ENCODE measurements around the gene GRID1.
"Not testable (repeated sequence)": the region's sequence is repeated elsewhere in the genome, so short reads cannot be mapped to it uniquely, and the experiment has no call there.

Gene GRID1

GRCh38 chr10:85741626-85742300 is 624.8 kb downstream of the GRID1 start:
- Histone ChIP-seq H3K27ac (no peak overlapping the region), H3K9me3 (ENCODE audit: low read depth, low read length) (no peaks in the 10 kb centered on the region), H3K36me3 (ENCODE audit: insufficient read depth, low read length) (no peaks in the 10 kb centered on the region), H3K4me3 (no peak overlapping the region), H3K9ac (ENCODE audit: insufficient read length) (no peak overlapping the region)
- no peak for DNase-seq (ENCODE audit: low read depth, low spot score)
- TF ChIP-seq EZH2 (IDR thresholded peaks at IDR 0.05) (no peak), FOXP2 (optimal IDR thresholded peaks at IDR 0.05; ENCODE audit: control extremely low read depth, extremely low read length, insufficient read depth) (no peak), POLR2AphosphoS5 (IDR thresholded peaks at IDR 0.05; ENCODE audit: borderline replicate concordance, low read depth, low read length) (no peak)

DNA sequence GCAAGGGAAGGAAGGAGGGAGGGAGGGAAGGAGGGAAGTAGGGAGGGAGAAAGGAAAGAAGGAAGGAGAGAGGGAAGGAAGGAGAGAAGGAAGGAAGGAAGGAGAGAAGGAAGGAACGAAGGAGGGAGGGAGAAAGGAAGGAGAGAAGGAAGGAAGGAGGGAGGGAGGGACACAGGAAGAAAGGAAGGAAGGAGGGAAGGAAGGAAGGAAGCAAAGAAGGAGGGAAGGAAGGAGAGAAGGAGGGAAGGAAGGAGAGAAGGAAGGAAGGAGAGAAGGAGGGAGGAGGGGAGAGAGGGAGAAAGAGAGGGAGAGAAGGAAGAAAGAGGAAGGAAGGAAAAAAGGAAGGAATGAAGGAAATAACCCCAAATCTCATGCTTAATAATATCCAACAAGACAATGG is 630.6 kb downstream of the GRID1 start:
- Histone ChIP-seq H3K36me3 (ENCODE audit: insufficient read depth, low read length) (no peaks in the 10 kb centered on the region), H3K9ac (ENCODE audit: insufficient read length) (no peak overlapping the region), H3K9me3 (ENCODE audit: low read depth, low read length) (no peaks in the 10 kb centered on the region), H3K27ac (no peak overlapping the region), H3K4me3 (no peak overlapping the region)
- no peak for DNase-seq (ENCODE audit: low read depth, low spot score)
- TF ChIP-seq POLR2AphosphoS5 (IDR thresholded peaks at IDR 0.05; ENCODE audit: borderline replicate concordance, low read depth, low read length) (no peak), EZH2 (IDR thresholded peaks at IDR 0.05) (no peak), FOXP2 (optimal IDR thresholded peaks at IDR 0.05; ENCODE audit: control extremely low read depth, extremely low read length, insufficient read depth) (no peak)

- Histone ChIP-seq H3K27ac (no peak overlapping the region), H3K4me3 (no peak overlapping the region), H3K9ac (ENCODE audit: insufficient read length) (no peak overlapping the region), H3K9me3 (ENCODE audit: low read depth, low read length) (no peaks in the 10 kb centered on the region), H3K36me3 (ENCODE audit: insufficient read depth, low read length) (no peaks in the 10 kb centered on the region)
- TF ChIP-seq EZH2 (IDR thresholded peaks at IDR 0.05): no peak
- TF ChIP-seq FOXP2 (optimal IDR thresholded peaks at IDR 0.05; ENCODE audit: control extremely low read depth, extremely low read length, insufficient read depth): no peak
- TF ChIP-seq POLR2AphosphoS5 (IDR thresholded peaks at IDR 0.05; ENCODE audit: borderline replicate concordance, low read depth, low read length): no peak
- DNase-seq (ENCODE audit: low read depth, low spot score): no peak
Measured at GRCh38 chr10:85734791-85735190, 631.8 kb downstream of the GRID1 start.

- Histone ChIP-seq H3K27ac (no peak overlapping the region), H3K36me3 (ENCODE audit: insufficient read depth, low read length) (no peaks in the 10 kb centered on the region), H3K9me3 (ENCODE audit: low read depth, low read length) (no peaks in the 10 kb centered on the region), H3K4me3 (no peak overlapping the region), H3K9ac (ENCODE audit: insufficient read length) (no peak overlapping the region)
- no peak for TF ChIP-seq FOXP2 (optimal IDR thresholded peaks at IDR 0.05; ENCODE audit: control extremely low read depth, extremely low read length, insufficient read depth)
- no peak for TF ChIP-seq EZH2 (IDR thresholded peaks at IDR 0.05)
- no peak for TF ChIP-seq POLR2AphosphoS5 (IDR thresholded peaks at IDR 0.05; ENCODE audit: borderline replicate concordance, low read depth, low read length)
- no peak for DNase-seq (ENCODE audit: low read depth, low spot score)
Measured at GRCh38 chr10:85724215-85724614, 642.4 kb downstream of the GRID1 start.

GRCh38 chr10:85720931-85721590 is 645.5 kb downstream of the GRID1 start:
- TF ChIP-seq EZH2 (IDR thresholded peaks at IDR 0.05) (no peak), FOXP2 (optimal IDR thresholded peaks at IDR 0.05; ENCODE audit: control extremely low read depth, extremely low read length, insufficient read depth) (no peak), POLR2AphosphoS5 (IDR thresholded peaks at IDR 0.05; ENCODE audit: borderline replicate concordance, low read depth, low read length) (no peak)
- Histone ChIP-seq H3K36me3 (ENCODE audit: insufficient read depth, low read length) (no peaks in the 10 kb centered on the region), H3K27ac (no peak overlapping the region), H3K9me3 (ENCODE audit: low read depth, low read length) (no peaks in the 10 kb centered on the region), H3K9ac (ENCODE audit: insufficient read length) (no peak overlapping the region), H3K4me3 (no peak overlapping the region)
- DNase-seq (ENCODE audit: low read depth, low spot score): no peak

DNA sequence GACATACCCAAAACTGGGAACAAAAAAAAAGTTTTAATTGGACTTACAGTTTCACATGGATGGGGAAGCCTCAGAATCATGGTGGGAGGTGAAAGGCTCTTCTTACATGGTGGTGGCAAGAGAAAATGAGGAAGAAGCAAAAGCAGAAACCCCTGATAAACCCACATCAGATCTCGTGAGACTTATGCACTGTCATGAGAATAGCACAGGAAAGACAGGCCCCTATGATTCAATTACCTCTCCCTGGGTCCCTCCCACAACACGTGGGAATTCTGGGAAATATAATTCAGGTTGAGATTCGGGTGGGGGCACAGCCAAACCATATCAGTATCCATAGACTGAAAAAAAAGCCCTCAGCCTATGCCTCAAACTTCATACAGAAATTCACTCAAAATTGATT is 647.2 kb downstream of the GRID1 start:
- no peak for TF ChIP-seq POLR2AphosphoS5 (IDR thresholded peaks at IDR 0.05; ENCODE audit: borderline replicate concordance, low read depth, low read length)
- no peak for TF ChIP-seq EZH2 (IDR thresholded peaks at IDR 0.05)
- no peak for TF ChIP-seq FOXP2 (optimal IDR thresholded peaks at IDR 0.05; ENCODE audit: control extremely low read depth, extremely low read length, insufficient read depth)

GRCh38 chr10:85713885-85714284 is 652.7 kb downstream of the GRID1 start:
- DNase-seq (ENCODE audit: low read depth, low spot score): no peak
- H3K9me3 ChIP-seq (ENCODE audit: low read depth, low read length): no peaks in the 10 kb centered on the region
- H3K36me3 ChIP-seq (ENCODE audit: insufficient read depth, low read length): no peaks in the 10 kb centered on the region
- H3K4me3 ChIP-seq: no peak overlapping the region
- no peak overlapping the region for H3K27ac ChIP-seq
- H3K9ac ChIP-seq (ENCODE audit: insufficient read length): no peak overlapping the region
- TF ChIP-seq FOXP2 (optimal IDR thresholded peaks at IDR 0.05; ENCODE audit: control extremely low read depth, extremely low read length, insufficient read depth) (no peak), EZH2 (IDR thresholded peaks at IDR 0.05) (no peak), POLR2AphosphoS5 (IDR thresholded peaks at IDR 0.05; ENCODE audit: borderline replicate concordance, low read depth, low read length) (no peak)

More for the DNA sequence above, 647.2 kb downstream of the GRID1 start:
- H3K9me3 ChIP-seq (ENCODE audit: low read depth, low read length): no peaks in the 10 kb centered on the region
- H3K27ac ChIP-seq: no peak overlapping the region
- no peaks in the 10 kb centered on the region for H3K36me3 ChIP-seq (ENCODE audit: insufficient read depth, low read length)
- no peak for DNase-seq (ENCODE audit: low read depth, low spot score)
- H3K9ac ChIP-seq (ENCODE audit: insufficient read length): no peak overlapping the region
- no peak overlapping the region for H3K4me3 ChIP-seq

DNA sequence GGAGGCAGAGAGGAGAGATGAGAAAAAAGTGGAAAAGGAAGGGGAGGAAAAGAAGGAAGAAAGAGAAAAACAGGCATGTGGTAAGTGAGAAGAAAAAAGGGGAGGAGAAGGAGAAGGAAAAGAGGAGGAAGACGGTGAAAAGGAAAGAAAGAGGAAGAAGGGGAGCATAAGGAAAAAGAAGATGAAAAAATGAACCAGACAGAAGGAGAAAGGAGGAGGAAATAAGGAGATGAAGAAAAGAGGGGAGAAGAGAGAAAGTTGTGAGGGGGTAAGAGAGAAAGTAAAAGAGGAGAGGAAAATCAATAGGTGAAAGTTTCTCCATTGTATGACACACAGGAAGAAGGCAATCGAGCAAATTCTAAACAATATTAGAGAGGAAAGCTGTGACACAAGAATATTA is 663.8 kb downstream of the GRID1 start:
- no peak for TF ChIP-seq POLR2AphosphoS5 (IDR thresholded peaks at IDR 0.05; ENCODE audit: borderline replicate concordance, low read depth, low read length)
- no peak for TF ChIP-seq EZH2 (IDR thresholded peaks at IDR 0.05)
- TF ChIP-seq FOXP2 (optimal IDR thresholded peaks at IDR 0.05; ENCODE audit: control extremely low read depth, extremely low read length, insufficient read depth): no peak
- no peak overlapping the region for H3K4me3 ChIP-seq
- no peaks in the 10 kb centered on the region for H3K9me3 ChIP-seq (ENCODE audit: low read depth, low read length)
- no peak overlapping the region for H3K27ac ChIP-seq
- no peaks in the 10 kb centered on the region for H3K36me3 ChIP-seq (ENCODE audit: insufficient read depth, low read length)
- H3K9ac ChIP-seq (ENCODE audit: insufficient read length): no peak overlapping the region
- DNase-seq (ENCODE audit: low read depth, low spot score): no peak

- H3K4me3 ChIP-seq; H3K9me3 ChIP-seq (ENCODE audit: low read depth, low read length); H3K9ac ChIP-seq (ENCODE audit: insufficient read length); DNase-seq (ENCODE audit: low read depth, low spot score); H3K27ac ChIP-seq; H3K36me3 ChIP-seq (ENCODE audit: insufficient read depth, low read length): not testable (repeated sequence)
Measured at GRCh38 chr10:85699066-85699465, 667.5 kb downstream of the GRID1 start.
